Psoas muscle (tissue), 8 donors: ENCODE measurements around the gene TCTN2. TPM values are rescaled to one million over a fixed set of nuclear protein-coding genes. Genes with fewer than 3 reads are reported as not detected.

Experiments used
- ATAC-seq, 4 donors: fragments of 200-7000 bp; cut with Tn5 transposase; one replicate each; pipeline ENCODE4 v1.9.1; 2020; ENCODE audit warnings: moderate library complexity in 3 of 4, mild to moderate bottlenecking in 2 of 4
- DNase-seq, 2 donors: peaks; one replicate each; pipeline ENCODE4 v3.0.0-alpha.2; 2020
- H3K27ac ChIP-seq: fragments of 200-600 bp; one replicate; pipeline ENCODE4 v1.8.0; 2022
- H3K27me3 ChIP-seq, 3 donors: fragments of 200-600 bp in 1 of 3; one replicate each; pipeline versions ENCODE4 v1.6.1 to v1.8.0; 2013 to 2022; ENCODE audit warnings: low read length in 2 of 3, mild to moderate bottlenecking in 2 of 3, moderate library complexity in 1 of 3; ENCODE audit not compliant: insufficient read depth in 3 of 3
- H3K36me3 ChIP-seq, 2 donors: fragments of 200-600 bp in 1 of 2; one replicate each; pipeline versions ENCODE4 v1.6.1 to v1.8.0; 2013 to 2022; ENCODE audit warnings: low read depth in 1 of 2, mild to moderate bottlenecking in 1 of 2, moderate library complexity in 1 of 2; ENCODE audit not compliant: insufficient read depth in 1 of 2
- H3K4me1 ChIP-seq: fragments of 200-600 bp; one replicate; pipeline ENCODE4 v1.8.0; 2022
- H3K4me3 ChIP-seq: fragments of 200-600 bp; one replicate; pipeline ENCODE4 v1.8.0; 2022; ENCODE audit warnings: mild to moderate bottlenecking
- H3K9me3 ChIP-seq: fragments of 200-600 bp; one replicate; pipeline ENCODE4 v1.8.0; 2022
- CTCF ChIP-seq: fragments of 200-600 bp; IDR thresholded peaks from one replicate; pipeline ENCODE4 v1.8.0; 2022; ENCODE audit warnings: antibody characterized with exemption
- WGBS, 3 donors: extraction: QIAGEN DNeasy Blood & Tissue Kit; methylation state at CpG; one replicate each; pipeline versions ENCODE4 v1.1.6 to v1.1.7; 2013; 5-methylcytosine and 5-hydroxymethylcytosine counted together
- intact Hi-C, 2 donors: fragments of 100-400 bp; cut with DNase I; formaldehyde crosslinking; loops; one replicate each; pipeline versions ENCODE4 v1.11.0 to v1.14.2; 2022
- polyA plus RNA-seq, 3 donors: library from polyadenylated mRNA; stranded (reverse); fragments of 200-250 nt; gene quantifications; one replicate each; pipeline ENCODE4 v1.2.3, GENCODE V29; 2013
- total RNA-seq, 4 donors: library from RNA; stranded (reverse); fragmentation: NEBNext Ultra II Directional in 2 of 4; extraction: Animal tissue kit (Norgen Biotek cat#: 25700) in 2 of 4; gene quantifications; one replicate each; pipeline versions ENCODE4 v1.2.1 to v1.2.4, GENCODE V29; 2021 to 2023
- donor health status: healthy with polysubstance abuse.
- donor health status: DM: no; HTN: no; CAD: no; lungs with moderate emphysema.
- donor health status: Bipolar disorder and iron deficiency.
- donor health status: healthy.
- donor health status: DM: yes; HTN: yes; CAD: no.
- donor health status: DM: no; HTN: no; CAD: no.
- donor health status: DM: no; HTN: no; CAD: no.
- donor health status: DM: yes; HTN: yes; CAD: no.

The TCTN2 gene
- total and polyA plus RNA-seq, 7 donors = 1.1 to 8.1 (median 1.8) TPM

- no peak overlapping the region for H3K4me3 ChIP-seq
- ATAC-seq (no peak), DNase-seq (no peak)
- no peak for TF ChIP-seq CTCF
- H3K9me3 ChIP-seq = no peaks in the 10 kb centered on the region
- peaks cover 4 to 87% of the 10 kb centered on the region in 2 donors for H3K36me3 ChIP-seq
- 81 to 89% (median 83%) methylated on average over 4 of the region's 4 CpGs for WGBS, 3 donors
- H3K27me3 ChIP-seq = no peaks in the 10 kb centered on the region
- no peak overlapping the region for H3K27ac ChIP-seq
- intact Hi-C loops = no loop called here
- H3K4me1 ChIP-seq = no peaks in the 10 kb centered on the region
These were observed 77.7 kb downstream of the TCTN2 start for GRCh38 chr12:123748661-123749060.

GRCh38 chr12:123749355-123749754 lies 78.4 kb downstream of the TCTN2 start:
- intact Hi-C loops = no loop called here

GRCh38 chr12:123750159-123750656 lies 79.3 kb downstream of the TCTN2 start:
- Histone ChIP-seq H3K27ac (no peak overlapping the region), H3K4me3 (no peak overlapping the region), H3K4me1 (no peaks in the 10 kb centered on the region), H3K36me3 (peaks cover 11 to 87% of the 10 kb centered on the region in 2 donors), H3K27me3 (no peaks in the 10 kb centered on the region), H3K9me3 (no peaks in the 10 kb centered on the region)
- 93 to 95% (median 95%) methylated on average over 8 of the region's 8 CpGs for WGBS, 3 donors
- ATAC-seq = no peak
- TF ChIP-seq CTCF = no peak
- no peak for DNase-seq
- intact Hi-C loops = no loop called here

More at GRCh38 chr12:123749355-123749754, 78.4 kb downstream of the TCTN2 start:
- no peak overlapping the region for H3K4me3 ChIP-seq
- 97 to 99% (median 98%) methylated on average over 10 of the region's 10 CpGs for WGBS, 3 donors
- H3K4me1 ChIP-seq = no peaks in the 10 kb centered on the region
- H3K27me3 ChIP-seq = no peaks in the 10 kb centered on the region
- no peaks in the 10 kb centered on the region for H3K9me3 ChIP-seq
- no peak for TF ChIP-seq CTCF
- ATAC-seq (no peak), DNase-seq (no peak)
- peaks cover 4 to 87% of the 10 kb centered on the region in 2 donors for H3K36me3 ChIP-seq
- H3K27ac ChIP-seq = no peak overlapping the region

- Histone ChIP-seq H3K9me3 (no peaks in the 10 kb centered on the region), H3K36me3 (peaks cover 11 to 89% of the 10 kb centered on the region in 2 donors), H3K27ac (no peak overlapping the region), H3K27me3 (no peaks in the 10 kb centered on the region), H3K4me3 (no peak overlapping the region), H3K4me1 (no peaks in the 10 kb centered on the region)
- 95 to 98% (median 97%) methylated on average over 3 of the region's 3 CpGs for WGBS, 3 donors
- no peak for TF ChIP-seq CTCF
- ATAC-seq (no peak), DNase-seq (no peak)
- intact Hi-C loops = no loop called here
These were observed 81.1 kb downstream of the TCTN2 start for GRCh38 chr12:123752046-123752445.
